Cardiac muscle cell (in vitro differentiated cells and primary cell): ENCODE measurements around the gene PLXND1. TPM values are rescaled to one million over a fixed set of nuclear protein-coding genes. Genes with fewer than 3 reads are reported as not detected.

Experiments used
- DNase-seq, 2 donors: peaks; one replicate each; pipeline versions ENCODE4 v3.0.0 to v3.0.0-alpha.2; 2010 to 2017; ENCODE audit warnings: low read depth in 1 of 2, low spot score in 1 of 2
- H3K27ac ChIP-seq: fragments of 200-600 bp; sonication (generic); 2 replicates; pipeline ENCODE4 v1.5.1; 2016
- H3K27me3 ChIP-seq: fragments of 200-600 bp; sonication (generic); 2 replicates; pipeline ENCODE4 v1.6.0; 2016; ENCODE audit warnings: control low read depth
- H3K36me3 ChIP-seq: fragments of 200-600 bp; sonication (generic); 2 replicates; pipeline ENCODE4 v1.5.1; 2016; ENCODE audit warnings: control low read depth
- H3K4me1 ChIP-seq: fragments of 200-600 bp; sonication (generic); 2 replicates; pipeline ENCODE4 v1.8.1; 2017; ENCODE audit warnings: low read depth, mild to moderate bottlenecking, mixed run types
- H3K4me3 ChIP-seq: fragments of 200-600 bp; sonication (generic); 2 replicates; pipeline ENCODE4 v1.5.1; 2016; ENCODE audit warnings: mild to moderate bottlenecking
- H3K9me3 ChIP-seq: fragments of 200-600 bp; sonication (generic); 2 replicates; pipeline ENCODE4 v1.5.1; 2017; ENCODE audit warnings: low read depth, mild to moderate bottlenecking, control low read depth
- polyA plus RNA-seq: library from polyadenylated mRNA; unstranded; fragments of >200 nt; fragmentation: Nextera tagmentation; extraction: Ambion mirVana; gene quantifications from 2 replicates; pipeline ENCODE4 v1.2.1, GENCODE V29; 2016
- total RNA-seq: library from RNA; depleted of rRNA; stranded (reverse); fragments of >200 nt; gene quantifications from 2 replicates; pipeline ENCODE4 v1.2.3, GENCODE V29; 2016
- TF ChIP-seq, protein P1 (sequence below): IDR thresholded peaks from 2 replicates; pipeline ENCODE4 v1.5.1; 2012; ENCODE audit warnings: low read depth, mild to moderate bottlenecking, low read length

The PLXND1 gene
- total and polyA plus RNA-seq, 2 experiments from 2014 or later, result 15.0 to 56.5 TPM

DNA sequence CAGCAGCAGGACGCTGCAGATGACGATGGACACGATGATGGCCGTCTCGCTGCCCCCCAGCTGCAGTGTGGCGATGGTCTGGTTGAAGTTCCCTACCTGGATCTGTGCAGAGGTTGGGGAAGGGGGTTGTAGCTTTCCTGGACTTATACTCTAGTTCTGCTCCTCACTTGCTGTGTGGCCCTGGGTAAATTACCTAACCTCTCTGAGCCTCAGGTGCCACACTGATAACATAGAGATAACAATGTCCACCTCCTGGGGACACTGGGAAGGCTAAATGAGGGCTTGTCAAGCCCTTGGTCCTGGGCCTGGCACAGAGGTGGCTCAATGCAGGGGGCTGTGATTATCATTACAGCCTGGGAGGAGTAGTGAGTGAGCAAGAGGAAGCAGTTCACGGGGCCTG lies 36.6 kb downstream of the PLXND1 start:
- H3K27ac ChIP-seq, result no peak overlapping the region

DNA sequence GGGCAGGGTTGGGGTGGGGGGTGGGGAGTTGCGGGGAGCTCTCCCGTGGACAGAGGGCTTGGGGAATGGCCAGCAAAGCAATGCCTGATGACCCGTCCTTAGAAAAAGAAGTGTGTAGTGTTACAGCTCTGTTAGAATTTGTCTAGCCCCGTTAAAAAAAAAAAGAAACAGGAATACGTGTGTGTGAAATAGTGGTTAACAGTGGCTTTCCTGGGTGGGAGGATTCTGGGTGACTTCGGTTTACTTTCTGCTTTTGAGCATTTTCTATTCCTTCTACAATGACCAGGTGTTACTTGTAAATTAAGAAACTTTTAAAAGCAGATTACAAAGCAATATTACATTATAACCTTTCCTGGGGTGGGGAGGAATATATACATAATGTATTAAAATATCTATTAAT lies 38.5 kb downstream of the PLXND1 start:
- no peak for DNase-seq
- no peak overlapping the region for H3K27ac ChIP-seq
- H3K36me3 ChIP-seq, result no peaks in the 10 kb centered on the region
- no peaks in the 10 kb centered on the region for H3K9me3 ChIP-seq
- no peaks in the 10 kb centered on the region for H3K27me3 ChIP-seq
- no peaks in the 10 kb centered on the region for H3K4me1 ChIP-seq
- no peak overlapping the region for H3K4me3 ChIP-seq
- TF ChIP-seq, protein P1, sequence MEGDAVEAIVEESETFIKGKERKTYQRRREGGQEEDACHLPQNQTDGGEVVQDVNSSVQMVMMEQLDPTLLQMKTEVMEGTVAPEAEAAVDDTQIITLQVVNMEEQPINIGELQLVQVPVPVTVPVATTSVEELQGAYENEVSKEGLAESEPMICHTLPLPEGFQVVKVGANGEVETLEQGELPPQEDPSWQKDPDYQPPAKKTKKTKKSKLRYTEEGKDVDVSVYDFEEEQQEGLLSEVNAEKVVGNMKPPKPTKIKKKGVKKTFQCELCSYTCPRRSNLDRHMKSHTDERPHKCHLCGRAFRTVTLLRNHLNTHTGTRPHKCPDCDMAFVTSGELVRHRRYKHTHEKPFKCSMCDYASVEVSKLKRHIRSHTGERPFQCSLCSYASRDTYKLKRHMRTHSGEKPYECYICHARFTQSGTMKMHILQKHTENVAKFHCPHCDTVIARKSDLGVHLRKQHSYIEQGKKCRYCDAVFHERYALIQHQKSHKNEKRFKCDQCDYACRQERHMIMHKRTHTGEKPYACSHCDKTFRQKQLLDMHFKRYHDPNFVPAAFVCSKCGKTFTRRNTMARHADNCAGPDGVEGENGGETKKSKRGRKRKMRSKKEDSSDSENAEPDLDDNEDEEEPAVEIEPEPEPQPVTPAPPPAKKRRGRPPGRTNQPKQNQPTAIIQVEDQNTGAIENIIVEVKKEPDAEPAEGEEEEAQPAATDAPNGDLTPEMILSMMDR, result no peak

More for the DNA sequence above, 36.6 kb downstream of the PLXND1 start:
- TF ChIP-seq, protein P1, result no peak
- Histone ChIP-seq H3K27me3 (no peaks in the 10 kb centered on the region), H3K4me1 (no peaks in the 10 kb centered on the region), H3K36me3 (no peaks in the 10 kb centered on the region), H3K9me3 (no peaks in the 10 kb centered on the region), H3K4me3 (no peak overlapping the region)
- no peak for DNase-seq

DNA sequence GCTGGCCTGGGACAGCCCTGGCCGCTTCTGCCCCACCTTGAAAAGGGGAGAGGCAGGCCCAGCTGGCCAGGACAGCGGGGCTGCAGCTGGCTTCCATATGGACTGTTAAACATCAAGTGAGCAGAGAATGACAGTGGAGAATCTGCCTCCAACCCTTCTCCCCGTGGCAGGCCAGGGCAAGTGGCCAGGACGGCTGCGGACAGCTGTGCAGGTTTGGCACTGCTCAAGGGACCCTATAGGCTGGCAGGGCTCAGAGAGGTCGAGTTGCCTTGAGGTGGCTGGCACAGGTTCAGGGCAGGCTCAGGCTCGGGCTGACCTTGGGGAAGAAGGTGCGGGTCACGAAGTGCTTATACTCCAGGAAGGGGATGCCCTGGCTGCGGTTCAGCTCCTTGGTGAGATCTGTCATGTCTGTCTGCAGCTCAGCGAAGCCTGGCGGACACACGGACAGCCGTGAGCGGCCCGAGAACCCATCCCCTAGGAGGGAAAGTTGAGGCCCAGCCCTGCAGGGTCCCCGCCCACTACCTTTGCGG lies 39.2 kb downstream of the PLXND1 start:
- no peaks in the 10 kb centered on the region for H3K27me3 ChIP-seq
- H3K27ac ChIP-seq, result no peak overlapping the region
- no peak overlapping the region for H3K4me3 ChIP-seq
- no peaks in the 10 kb centered on the region for H3K4me1 ChIP-seq
- H3K9me3 ChIP-seq, result no peaks in the 10 kb centered on the region
- TF ChIP-seq, protein P1, result no peak
- H3K36me3 ChIP-seq, result no peaks in the 10 kb centered on the region
- no peak for DNase-seq

DNA sequence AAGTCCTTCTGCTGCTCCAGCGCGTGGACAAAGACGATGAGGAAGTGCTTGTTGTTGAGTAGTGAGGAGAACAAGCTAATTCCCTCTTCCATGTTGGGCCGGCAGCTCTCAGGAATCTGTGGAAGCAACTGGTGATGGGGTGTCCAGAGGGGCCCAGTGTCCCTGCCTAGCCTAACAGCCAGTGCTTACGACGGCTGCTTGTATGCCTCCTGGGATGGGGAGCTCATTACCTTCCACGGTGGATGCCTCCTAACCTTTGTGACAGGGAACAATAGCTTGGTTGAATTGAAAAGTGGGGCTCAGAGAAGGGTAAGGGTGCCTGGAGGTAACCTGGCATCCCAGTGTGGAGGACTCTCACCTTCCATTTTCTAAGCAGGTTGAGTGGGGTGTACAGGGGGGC lies 40.6 kb downstream of the PLXND1 start:
- no peak for DNase-seq
- H3K27me3 ChIP-seq, result no peaks in the 10 kb centered on the region
- H3K27ac ChIP-seq, result no peak overlapping the region
- H3K4me1 ChIP-seq, result peaks cover 7% of the 10 kb centered on the region
- H3K9me3 ChIP-seq, result no peaks in the 10 kb centered on the region
- H3K36me3 ChIP-seq, result no peaks in the 10 kb centered on the region
- H3K4me3 ChIP-seq, result no peak overlapping the region
- TF ChIP-seq, protein P1, result no peak

DNA sequence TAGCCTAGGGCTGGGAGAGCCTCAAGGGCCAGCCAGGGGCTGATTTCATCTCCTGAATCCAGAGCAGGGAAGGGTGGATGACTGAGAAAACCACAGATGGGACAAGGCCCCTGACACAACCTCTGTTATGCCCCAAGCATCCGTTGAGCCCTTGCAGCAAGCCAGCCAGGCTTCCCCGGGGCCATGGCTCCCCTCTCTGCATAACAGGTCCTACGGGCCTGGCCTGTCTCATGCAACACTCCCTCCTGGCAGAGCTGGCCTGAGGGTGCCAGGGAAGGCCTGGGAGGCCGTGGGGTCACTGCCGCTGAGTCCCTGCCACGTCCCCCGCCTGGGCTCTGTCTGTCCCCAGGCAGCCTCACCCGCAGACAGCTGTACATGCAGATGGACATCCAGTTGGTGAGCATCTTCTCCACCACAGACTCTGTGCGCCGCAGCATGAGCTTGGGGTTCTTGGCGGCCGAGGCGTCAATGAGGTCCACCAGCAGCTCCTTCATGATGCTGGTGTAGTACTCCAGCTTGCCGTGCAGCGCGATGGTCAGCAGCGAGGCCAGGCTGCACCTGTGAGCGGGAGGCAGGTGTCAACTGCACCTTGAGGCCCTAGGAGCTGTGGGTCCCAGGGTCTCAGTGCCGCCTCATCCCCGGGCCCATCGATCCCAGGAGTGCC lies 41.4 kb downstream of the PLXND1 start:
- TF ChIP-seq, protein P1, result no peak

More for the DNA sequence above, 41.4 kb downstream of the PLXND1 start:
- Histone ChIP-seq H3K4me1 (peaks cover 15% of the 10 kb centered on the region), H3K36me3 (no peaks in the 10 kb centered on the region), H3K27ac (no peak overlapping the region), H3K9me3 (no peaks in the 10 kb centered on the region), H3K27me3 (no peaks in the 10 kb centered on the region), H3K4me3 (no peak overlapping the region)
- DNase-seq, result no peak
